Measurements from ENCODE around the gene COL13A1.

The COL13A1 gene

DNA sequence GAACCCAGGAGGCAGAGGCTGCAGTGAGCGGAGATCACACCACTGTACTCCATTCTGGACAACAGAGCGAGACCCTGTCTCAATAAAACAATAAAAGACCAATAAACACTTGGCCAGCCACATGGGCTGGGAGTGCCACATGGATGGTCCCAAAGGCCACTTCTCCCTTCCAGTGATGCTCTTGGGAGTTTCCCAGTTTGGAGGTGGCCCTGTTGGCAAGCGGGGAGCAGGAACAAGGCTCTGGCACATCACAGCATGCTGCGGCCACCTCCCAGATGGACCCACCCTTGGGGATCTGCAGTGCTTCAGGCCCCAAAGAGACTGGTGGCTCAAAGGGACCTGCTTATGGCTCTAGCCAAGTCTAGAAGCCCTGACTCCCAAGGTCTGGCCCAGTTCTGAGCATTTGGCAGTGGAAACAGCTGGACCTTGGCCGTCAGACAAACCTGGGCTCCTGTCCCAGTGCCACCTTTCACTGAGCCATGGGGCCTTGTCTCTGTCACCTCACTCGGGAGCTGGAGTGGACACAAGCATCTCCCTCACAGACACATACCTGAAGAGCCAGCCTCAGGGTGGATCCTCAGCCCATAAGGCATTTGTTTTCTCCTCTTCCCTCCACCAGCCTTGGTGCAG lies 91.7 kb downstream of the COL13A1 start:
- no peak for DNase-seq

GRCh38 chr10:69894156-69894555 lies 92.5 kb downstream of the COL13A1 start:
- DNase-seq = no peak

DNA sequence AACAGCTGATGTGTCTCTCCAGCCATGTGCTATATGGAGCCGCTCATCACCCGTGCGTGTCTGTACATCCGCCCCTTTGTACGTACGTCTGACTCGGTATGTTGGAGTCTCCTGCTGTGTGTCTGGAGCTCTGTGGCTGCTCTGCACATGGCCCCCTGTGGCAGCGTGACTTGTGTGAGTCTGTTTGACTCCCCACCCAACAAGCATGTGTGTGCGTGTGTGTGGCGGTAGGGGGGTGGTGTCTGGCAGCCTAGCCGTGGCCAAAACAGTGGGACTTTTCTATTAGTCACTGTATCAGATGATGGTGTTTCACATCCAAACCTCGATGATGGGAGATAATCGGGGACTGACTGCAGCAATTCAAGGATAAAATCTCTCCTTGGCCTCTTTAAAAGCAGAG lies 94.1 kb downstream of the COL13A1 start:
- DNase-seq = no peak

GRCh38 chr10:69896606-69897231 lies 95.0 kb downstream of the COL13A1 start:
- no peak for DNase-seq

DNA sequence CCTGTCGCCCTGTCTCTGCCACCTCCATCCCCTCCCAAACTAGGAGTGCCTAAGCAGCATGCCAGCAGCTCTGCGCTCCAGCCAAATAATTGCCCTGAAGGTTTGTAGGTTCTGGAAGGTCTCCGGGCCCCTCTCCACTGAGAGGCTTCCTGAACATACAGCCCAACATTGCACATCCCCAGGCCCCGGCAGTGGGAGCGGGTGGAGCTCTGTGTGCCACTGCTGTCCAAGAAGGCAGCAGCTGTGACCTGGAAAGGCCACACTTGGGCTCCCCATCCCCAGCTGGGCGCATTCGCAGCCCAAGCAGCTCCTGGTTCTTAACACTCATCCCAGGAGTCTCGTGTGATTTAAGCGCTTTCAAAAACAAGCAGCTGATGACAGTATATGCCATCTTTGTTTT lies 95.7 kb downstream of the COL13A1 start:
- no peak for DNase-seq

GRCh38 chr10:69897999-69898398 lies 96.3 kb downstream of the COL13A1 start:
- DNase-seq = no peak

DNA sequence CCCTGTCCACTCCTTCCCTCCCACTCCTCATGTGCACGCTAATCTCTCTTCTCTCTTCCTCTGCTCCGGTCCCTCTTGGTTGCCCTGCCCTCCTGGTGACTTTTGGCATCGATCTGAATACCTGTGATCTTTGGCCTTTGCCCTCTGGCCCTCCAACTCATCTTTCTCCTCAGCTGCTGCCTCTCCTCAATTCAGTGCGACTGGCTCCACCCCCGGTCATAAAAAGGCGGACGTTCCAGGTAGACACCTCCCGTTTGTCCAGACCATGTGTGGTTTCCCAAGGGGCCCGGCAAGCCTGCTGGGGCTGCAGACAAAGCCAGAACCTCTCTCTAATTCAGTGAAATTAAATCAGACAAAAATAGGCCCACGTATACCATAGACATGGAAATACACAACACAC lies 96.8 kb downstream of the COL13A1 start:
- DNase-seq = no peak

DNA sequence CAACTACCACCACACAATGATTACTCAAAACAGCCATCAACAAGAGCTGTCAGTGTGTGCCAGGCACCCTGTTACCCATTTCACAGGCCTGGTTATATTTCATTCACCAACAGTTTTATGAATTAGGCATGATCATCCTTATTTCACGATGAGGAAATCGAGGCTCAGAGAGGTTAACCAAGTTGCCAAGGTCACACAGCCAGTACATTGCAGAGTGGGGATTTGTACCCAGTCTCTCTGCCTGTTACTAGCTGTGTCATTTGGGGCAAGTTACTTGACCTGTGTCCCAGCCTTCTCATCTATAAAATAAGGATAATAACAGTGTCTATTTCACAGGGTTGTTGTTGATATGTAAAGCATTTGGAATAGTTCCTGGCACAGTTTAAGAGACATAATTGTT lies 97.2 kb downstream of the COL13A1 start:
- DNase-seq = no peak

DNA sequence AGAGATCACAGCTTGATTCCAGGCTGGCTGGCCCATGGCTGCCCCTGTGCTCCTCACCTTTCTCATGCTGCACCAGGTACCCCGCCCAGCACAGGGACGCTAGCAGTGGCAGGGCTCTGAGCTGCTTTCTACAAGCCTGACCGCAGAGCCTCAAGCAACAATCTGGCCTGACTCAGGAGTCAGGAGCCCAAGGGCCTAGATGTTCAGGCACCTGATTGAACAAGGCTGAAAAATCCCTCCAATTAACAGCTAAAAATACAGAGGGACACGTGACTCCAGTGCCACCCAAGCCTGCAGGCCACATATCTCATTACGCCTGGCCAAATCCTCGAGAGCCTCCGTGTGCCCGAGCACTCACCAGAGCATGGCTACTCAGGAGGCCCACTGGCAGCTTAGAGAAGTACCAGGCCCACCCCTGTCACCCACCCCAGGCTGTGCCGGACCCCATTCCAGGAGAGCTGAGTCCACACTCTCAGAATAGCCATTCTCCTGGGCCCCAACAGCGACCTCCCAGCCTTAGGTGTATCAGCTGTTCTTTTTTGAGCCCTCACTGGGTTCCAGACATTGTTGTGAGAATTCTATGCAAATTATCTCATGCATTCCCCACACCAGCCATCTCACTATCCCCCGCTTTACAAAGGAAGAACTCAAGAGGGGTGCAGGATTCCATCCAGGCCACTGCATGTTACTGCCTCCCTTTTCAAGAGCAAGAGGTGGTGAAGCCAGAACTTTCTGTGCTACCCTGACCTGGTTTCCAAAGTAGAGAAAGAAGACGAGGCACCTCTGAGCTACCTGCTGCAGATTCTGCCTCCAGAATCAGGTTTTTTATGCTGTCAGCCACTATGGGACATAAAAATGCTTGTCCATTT lies 98.3 kb downstream of the COL13A1 start:
- no peak for DNase-seq

DNA sequence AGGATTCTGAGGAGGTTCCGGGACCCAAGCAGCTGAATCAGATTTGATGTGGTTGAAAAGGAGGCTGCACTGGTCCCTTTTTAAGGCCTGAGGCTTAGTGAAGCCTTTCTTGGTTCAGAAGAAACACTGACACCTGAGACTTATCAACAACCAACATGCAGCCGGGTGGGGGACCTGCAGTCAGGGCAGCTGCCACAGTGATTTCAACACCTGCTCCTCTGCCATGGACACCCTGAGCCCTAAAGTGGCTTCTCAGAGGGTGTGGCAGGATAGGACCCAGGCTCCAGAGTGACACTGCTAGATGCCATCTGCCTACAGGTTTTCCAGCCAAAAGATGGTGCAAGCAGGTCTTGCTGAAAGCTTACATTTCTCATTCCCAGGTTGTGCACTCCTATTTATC lies 99.3 kb downstream of the COL13A1 start:
- no peak for DNase-seq

- no peak for DNase-seq
These were observed 100.2 kb downstream of the COL13A1 start for GRCh38 chr10:69901628-69902505.

- DNase-seq = no peak
These were observed 101.3 kb downstream of the COL13A1 start for GRCh38 chr10:69902835-69903535.

DNA sequence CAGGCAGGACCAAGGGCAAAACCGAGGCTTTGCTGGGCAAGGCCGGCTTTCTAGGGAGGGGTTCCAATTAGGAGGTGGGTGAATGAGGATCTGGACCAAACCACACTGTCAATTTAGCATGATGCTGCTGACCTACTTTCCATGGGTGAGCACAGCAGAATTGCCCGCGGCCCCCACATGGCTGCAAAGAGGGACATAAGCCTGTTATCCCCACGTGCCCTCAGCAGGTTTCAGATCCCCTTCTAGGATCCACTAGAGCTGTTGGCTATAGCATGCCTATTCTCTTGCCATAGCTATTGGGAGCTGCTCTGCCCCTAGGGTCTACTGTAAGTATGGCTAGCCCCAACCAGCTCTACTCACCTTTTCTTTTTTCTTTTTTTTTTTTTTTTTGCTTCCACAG lies 102.8 kb downstream of the COL13A1 start:
- DNase-seq = no peak

DNA sequence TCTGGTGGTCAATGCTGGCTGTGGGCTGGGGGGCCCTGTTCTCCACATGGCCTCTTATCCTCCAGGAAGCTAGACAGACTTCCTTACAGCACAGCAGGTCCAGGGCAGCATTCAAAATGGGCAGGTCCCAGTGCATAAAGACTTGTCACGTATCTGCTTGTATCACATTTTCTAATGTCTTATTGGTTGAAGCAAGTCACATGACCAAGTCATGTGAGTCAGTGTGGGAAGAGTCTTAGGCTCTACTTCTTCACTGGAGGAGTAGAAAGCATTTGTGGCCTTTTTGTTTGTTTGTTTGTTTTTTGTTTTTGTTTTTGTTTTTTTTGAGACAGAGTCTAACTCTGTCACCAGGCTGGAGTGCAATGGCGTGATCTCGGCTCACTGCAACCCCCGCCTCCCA lies 104.7 kb downstream of the COL13A1 start:
- no peak for DNase-seq

DNA sequence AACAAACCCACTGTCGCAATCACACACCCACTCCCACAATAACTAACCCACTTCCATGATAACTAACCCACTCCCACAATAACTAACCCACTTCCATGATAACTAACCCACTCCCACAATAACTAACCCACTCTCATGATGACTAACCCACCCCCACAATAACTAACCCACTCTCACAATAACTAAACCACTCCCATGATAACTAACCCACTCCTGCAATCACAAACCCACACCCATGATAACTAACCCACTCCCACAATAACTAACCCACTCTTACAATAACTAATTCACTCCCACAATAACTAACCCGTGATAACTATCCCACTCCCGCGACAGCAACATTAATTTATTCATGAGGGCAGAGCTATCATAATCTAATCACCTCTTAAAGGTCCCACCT lies 105.8 kb downstream of the COL13A1 start:
- no peak for DNase-seq

DNA sequence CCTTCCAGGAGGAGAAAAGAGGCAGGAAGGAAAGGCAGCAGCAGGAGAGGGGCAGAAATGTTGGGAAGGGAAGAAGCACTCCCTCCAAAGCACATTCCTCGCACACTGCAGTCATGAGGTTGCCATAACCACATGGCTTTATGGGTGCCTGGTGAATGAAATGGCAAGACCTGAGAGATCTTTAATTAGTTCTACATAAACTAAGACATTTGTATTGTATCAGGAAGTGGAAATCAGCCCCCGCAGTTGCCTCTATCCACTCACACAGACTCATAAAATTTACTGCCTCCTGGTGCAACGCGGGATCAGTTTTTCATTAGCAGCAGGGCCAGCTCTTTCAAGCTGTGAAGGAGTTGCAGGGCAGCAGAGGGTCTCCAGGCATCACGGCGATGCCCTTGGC lies 106.4 kb downstream of the COL13A1 start:
- DNase-seq = no peak

DNA sequence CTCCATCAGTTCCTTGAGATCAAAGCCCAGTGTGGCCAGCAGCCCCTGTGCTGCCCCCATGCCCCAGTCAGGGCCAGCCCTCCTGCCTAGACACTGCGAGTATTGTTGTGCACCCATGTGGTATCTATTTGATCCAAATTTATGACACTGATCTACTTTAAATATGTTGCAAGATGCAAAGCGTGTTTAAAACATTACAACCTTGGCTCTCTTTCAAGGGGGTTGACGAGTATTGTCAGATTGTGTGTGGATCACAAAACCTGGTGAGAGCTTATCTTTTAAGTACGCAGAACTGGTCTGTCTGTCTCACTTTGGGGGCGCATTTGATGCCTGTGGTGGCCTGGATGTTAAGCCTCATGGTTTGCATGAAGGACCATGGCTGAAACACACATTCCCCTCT lies 108.9 kb downstream of the COL13A1 start:
- DNase-seq = no peak

- DNase-seq = no peak
These were observed 110.2 kb downstream of the COL13A1 start for GRCh38 chr10:69911613-69912528.

GRCh38 chr10:69912589-69912988 lies 110.9 kb downstream of the COL13A1 start:
- DNase-seq = no peak

- no peak for DNase-seq
These were observed 112.1 kb downstream of the COL13A1 start for GRCh38 chr10:69913606-69914382.

All from activated T-cell treated with anti-CD3 and anti-CD28 coated beads for 4 hours (primary cell).